ENCODE measurements around the gene TLL2.

DNA sequence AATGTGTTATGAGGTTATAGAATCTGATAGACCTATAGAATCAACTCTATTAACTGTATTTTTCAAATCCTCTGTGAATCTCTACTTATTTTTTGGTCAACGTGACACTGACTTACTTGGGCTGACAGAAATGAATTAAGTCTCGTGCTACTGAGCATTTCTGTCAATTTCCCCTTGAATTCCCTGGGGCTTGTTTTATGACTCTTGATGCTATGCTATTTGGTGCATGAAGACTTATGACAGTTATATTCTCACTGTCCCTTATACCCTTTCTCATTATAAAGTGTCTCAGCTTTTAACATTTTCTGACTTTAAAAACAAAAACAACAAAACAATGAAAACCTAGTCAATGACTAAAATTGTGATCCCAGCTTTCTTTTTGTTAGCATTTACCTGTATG is 86.4 kb downstream of the TLL2 start:
- no peak for TF ChIP-seq EGR1 (IDR thresholded peaks at IDR 0.05)
- TF ChIP-seq EP300 (IDR thresholded peaks at IDR 0.05; ENCODE audit: borderline replicate concordance), result no peak
